IMR-90 (cell line): ENCODE measurements around the gene ZEB2.

Source experiments
- CEBPB ChIP-seq: IDR thresholded peaks from 2 replicates; pipeline ENCODE4 v1.6.1; 2012; ENCODE audit warnings: low read depth, low read length, improper control_type of control experiment
- CHD1 ChIP-seq: IDR thresholded peaks from 2 replicates; pipeline ENCODE4 v1.6.1; 2012; ENCODE audit warnings: low read depth, low read length, improper control_type of control experiment
- CTCF ChIP-seq: conservative IDR thresholded peaks from 2 replicates; pipeline ENCODE4 v1.5.1; 2012; ENCODE audit warnings: mild to moderate bottlenecking, low read depth, low read length, improper control_type of control experiment
- ELK1 ChIP-seq: fragments of 150-350 bp; IDR thresholded peaks from 2 replicates; pipeline ENCODE4 v1.6.1; 2016; ENCODE audit warnings: low read depth, mild to moderate bottlenecking, low read length, moderate library complexity, borderline replicate concordance
- MAFK ChIP-seq: IDR thresholded peaks from 2 replicates; pipeline ENCODE4 v1.6.1; 2012; ENCODE audit warnings: low read depth, low read length, improper control_type of control experiment
- MXI1 ChIP-seq: IDR thresholded peaks from 2 replicates; pipeline ENCODE4 v1.6.1; 2012; ENCODE audit warnings: low read depth, mild to moderate bottlenecking, low read length, moderate library complexity, borderline replicate concordance
- NFE2L2 ChIP-seq: fragments of 150-350 bp; IDR thresholded peaks from 2 replicates; pipeline ENCODE4 v1.6.1; 2016; ENCODE audit warnings: low read depth, mild to moderate bottlenecking, low read length
- POLR2A ChIP-seq: IDR thresholded peaks from 2 replicates; pipeline ENCODE4 v1.6.1; 2012; ENCODE audit warnings: mild to moderate bottlenecking, low read depth, low read length
- RAD21 ChIP-seq: IDR thresholded peaks from 2 replicates; pipeline ENCODE4 v1.6.1; 2012; ENCODE audit warnings: low read length, improper control_type of control experiment
- RFX5 ChIP-seq: IDR thresholded peaks from 2 replicates; pipeline ENCODE4 v1.8.0; 2012; ENCODE audit warnings: low read depth, mild to moderate bottlenecking, low read length, moderate library complexity
- SMC3 ChIP-seq: fragments of 150-350 bp; IDR thresholded peaks from 2 replicates; pipeline ENCODE4 v1.6.1; 2016; ENCODE audit warnings: low read depth, mild to moderate bottlenecking, antibody characterized with exemption, low read length, moderate library complexity
- USF2 ChIP-seq: fragments of 150-350 bp; IDR thresholded peaks from 2 replicates; pipeline ENCODE4 v1.6.1; 2017; ENCODE audit warnings: mild to moderate bottlenecking, antibody characterized with exemption, low read length, low read depth

- TF ChIP-seq CTCF (no peak), USF2 (no peak), NFE2L2 (no peak), MAFK (no peak), POLR2A (no peak), CHD1 (no peak), CEBPB (no peak), RFX5 (no peak), SMC3 (no peak), ELK1 (no peak), MXI1 (no peak), RAD21 (no peak)
These were observed 17.6 kb downstream of the ZEB2 start for GRCh38 chr2:144502369-144502768.
